Activated T-cell treated with anti-CD3 and anti-CD28 coated beads for 48 hours (primary cell): ENCODE measurements around the gene IGFBP5.

Experiments
- DNase-seq: peaks from one replicate; pipeline ENCODE4 v3.0.0-alpha.2; 2020; ENCODE audit warnings: low read depth

IGFBP5 gene

DNA sequence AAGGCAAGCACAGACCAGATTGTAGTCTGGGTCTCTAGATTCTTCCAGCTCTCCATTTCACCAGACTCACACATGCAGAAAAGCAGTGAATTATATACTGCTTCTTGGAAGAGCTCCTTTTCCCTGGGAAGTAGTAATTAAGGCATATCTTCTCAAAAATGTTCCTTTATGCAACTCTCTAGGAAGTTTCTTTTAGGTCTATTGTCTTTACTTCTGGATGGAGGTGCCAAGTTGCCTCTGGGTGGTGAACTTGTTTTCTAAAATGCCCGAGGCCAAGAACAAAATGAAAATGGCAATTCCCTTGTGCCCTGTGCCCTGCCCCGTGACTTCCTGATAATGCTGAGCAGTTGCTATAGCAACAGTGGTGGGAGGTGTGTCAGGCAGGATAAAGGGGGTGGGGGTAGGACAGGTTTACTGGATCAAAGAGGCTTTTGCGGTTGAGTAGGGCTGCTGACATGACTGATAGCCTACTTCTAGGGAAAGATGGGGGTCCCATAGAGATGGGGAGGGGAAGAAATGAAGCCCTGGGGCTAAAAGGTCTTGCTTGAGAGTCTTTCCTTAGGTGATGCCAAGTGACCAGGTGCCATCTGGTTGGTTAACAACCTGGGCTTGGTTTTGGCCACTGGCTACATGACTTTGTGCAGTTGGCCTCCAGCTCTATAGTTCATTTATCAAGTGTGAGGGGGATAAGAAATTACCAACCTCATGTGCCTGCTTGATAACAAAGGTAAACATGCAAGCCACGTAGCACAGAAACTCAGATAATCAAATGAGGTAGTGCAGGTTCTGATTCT lies 50.3 kb downstream of the IGFBP5 start:
- DNase-seq = no peak

DNA sequence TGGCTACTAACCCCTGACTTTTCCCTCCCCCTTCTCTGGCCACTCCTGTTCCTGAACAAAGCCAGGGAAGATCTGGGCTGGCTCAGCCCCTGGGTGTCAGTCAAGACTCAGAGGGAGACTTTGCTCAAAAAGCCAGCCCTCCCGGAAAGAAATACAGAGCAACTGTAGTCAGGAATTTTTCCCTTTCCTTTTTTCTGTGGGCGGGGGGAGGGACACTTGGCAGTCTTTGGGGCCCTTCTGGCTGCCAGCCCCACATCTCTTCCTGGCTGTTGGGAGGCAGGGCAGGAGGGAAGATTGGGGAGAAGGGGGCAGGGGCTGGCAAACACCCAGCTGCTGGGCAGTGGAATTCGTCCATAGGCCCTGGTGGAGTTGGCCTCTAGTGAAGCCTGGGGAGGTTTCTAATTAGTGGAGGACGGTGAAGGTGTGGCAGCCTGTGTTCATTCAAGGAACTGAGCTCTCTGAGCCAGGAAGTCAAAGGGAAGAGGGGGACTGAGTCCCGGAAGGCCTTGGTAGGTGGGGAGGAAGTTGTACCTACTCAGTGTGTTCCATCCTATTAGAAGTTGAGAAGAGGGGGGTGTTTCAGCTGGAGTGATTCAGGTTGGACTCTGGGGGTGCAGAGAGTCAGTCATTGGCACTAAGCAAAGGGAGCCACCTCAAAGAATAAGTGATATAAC lies 51.2 kb downstream of the IGFBP5 start:
- no peak for DNase-seq

DNA sequence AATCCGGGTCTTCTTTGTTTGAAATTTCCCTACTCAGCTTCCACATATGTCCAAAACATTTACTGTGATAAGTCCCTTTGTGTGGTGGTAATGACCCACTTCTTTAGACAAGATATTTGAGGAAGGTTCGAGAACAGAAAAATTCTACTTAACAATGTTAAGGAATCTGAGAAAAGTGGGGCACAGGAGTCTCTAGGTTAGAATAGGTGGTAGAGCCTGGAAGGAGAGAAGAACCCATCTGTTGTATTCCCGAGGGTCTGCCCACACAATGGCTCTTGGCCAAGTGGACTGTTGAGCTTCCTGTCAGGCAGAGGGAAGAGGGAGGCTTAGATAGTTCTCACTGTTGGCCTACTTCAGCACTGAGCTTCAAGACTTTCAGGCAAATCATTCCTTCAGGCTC lies 57.9 kb downstream of the IGFBP5 start:
- no peak for DNase-seq

DNA sequence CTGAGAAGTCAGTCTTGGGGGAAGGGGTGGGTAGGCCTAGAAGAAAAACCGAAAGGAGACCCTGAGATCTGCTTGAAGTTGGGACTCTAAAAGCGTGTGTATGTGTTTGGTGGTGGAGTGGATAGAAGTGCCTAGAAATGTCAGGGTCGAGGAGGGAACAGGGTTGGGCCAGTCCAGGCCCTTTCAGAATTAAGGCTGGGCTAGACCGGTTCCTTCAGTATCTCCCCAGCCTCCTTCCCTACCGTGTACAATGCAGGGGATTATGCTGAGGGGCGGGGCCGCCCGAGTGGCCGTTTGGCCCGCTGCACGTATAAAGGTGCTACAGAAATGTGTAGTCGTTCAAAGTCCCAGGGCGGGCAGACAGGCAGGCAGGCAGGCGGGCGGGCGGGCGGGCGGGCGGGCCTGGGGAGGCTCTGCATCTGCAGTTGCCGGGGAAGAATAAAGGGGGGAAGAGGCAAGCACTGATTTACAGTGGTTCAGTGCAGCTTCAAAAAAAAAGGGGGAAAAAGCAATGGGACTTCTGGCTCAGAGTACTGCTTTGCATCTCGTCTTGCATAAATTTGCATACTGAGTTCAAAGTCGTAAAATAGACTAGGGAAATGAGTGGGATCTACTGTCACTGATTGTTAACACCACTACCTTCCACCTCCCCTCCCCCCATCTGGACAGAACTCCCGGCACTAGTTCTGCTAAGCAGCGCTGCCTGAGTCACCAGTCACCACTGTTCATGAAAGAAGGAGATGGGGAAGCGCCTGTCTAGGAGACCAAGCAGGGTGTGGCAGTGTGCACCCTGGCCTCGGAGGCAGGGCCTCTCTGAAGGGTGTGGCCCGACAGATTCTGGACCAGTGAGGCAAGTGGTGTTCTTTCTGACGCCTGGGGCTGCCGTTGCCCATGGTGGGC lies 58.5 kb downstream of the IGFBP5 start:
- DNase-seq = no peak

- no peak for DNase-seq
Measured at GRCh38 chr2:216635701-216636550, 59.4 kb downstream of the IGFBP5 start.

GRCh38 chr2:216635171-216635570 lies 60.2 kb downstream of the IGFBP5 start:
- DNase-seq = no peak

DNA sequence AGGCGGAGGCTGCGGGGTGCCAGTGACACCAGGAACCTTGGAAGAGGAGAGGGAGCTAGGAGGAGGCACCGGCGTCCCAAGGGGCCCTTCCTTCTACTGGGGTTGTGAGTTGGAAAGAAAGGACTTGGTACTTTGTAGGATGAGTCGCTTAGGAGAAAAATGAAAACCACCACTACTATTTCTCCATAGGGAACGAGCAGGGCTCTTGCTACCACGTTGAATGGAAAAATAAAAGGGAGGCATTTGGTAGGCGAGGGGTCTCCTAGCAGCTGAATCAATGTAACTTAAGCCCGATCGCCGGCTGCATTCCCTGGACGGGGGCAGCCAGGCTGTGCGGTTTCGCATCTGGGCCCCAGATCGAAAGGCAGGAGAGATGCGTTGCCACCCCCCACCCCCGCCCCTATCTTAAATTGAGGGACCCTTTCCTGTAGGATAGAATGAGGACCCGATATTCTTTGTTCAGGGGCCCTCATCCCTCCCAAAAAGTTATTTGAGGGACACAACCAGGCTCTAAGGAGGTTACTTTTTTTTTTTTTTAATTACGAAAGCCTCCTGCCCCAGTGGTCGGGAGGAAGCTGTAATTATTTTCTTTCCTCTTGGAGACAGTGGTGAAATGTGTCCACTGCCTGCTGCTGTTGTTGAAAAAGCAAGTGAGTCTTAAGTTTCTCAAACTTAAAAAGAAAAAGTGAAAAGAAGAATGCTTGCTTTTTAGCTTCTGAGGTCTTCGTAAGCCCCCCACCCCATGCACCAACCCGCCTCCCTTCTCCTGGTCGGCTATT lies 60.8 kb downstream of the IGFBP5 start:
- DNase-seq = no peak

DNA sequence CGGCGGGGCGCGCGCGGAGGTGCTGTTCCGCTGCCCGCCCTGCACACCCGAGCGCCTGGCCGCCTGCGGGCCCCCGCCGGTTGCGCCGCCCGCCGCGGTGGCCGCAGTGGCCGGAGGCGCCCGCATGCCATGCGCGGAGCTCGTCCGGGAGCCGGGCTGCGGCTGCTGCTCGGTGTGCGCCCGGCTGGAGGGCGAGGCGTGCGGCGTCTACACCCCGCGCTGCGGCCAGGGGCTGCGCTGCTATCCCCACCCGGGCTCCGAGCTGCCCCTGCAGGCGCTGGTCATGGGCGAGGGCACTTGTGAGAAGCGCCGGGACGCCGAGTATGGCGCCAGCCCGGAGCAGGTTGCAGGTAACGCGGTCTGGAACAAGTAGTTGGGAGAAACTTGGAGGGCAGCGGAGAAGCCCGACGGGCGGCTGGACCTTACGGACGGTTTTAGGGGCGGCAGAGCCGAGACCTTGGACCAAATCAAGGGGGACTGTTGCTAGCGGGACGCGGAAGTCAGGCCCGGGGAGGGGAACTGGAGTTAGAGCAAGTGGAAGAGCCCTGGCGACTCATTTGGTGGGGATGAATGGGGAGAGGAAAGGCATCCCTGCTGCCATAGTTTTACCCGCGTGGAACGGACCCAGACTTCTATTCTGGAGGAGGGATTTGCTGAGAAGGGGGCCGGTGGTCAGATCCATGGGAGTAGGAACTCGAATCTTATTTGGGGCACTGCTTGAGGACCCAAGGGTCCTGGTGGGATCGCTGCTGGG lies 61.6 kb downstream of the IGFBP5 start:
- DNase-seq = peak; percentile 8

DNA sequence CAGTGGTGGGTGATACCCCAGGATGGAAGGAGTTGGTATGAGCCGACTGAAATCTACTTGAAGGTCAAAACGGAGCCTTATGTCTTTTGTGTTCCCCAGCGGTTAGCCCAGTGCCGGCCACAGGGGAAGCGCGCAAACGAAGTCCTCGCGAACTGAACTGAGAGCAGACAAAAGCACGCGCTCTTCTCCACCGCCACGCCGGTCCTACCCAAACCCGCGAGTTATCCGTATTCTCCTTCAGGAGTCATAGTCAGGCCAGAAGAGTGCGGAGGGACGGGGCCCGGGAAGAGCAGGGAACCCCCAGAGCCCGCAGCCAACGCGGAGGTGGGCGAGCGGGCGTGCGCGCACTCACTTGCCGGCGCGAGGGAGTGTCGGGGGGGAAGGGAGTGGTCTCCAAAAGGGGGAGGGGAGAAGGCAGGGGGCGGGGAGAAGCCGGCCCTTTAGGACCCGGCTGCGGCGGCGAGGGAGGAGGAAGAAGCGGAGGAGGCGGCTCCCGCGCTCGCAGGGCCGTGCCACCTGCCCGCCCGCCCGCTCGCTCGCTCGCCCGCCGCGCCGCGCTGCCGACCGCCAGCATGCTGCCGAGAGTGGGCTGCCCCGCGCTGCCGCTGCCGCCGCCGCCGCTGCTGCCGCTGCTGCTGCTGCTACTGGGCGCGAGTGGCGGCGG lies 62.3 kb downstream of the IGFBP5 start, which contains the start of gene IGFBP2:
Gene IGFBP2 (plus strand): TSS at position 469 of the 664 bp plus-strand sequence. CDS start 104 bp downstream, at position 573.
- DNase-seq = peak; percentile 36

DNA sequence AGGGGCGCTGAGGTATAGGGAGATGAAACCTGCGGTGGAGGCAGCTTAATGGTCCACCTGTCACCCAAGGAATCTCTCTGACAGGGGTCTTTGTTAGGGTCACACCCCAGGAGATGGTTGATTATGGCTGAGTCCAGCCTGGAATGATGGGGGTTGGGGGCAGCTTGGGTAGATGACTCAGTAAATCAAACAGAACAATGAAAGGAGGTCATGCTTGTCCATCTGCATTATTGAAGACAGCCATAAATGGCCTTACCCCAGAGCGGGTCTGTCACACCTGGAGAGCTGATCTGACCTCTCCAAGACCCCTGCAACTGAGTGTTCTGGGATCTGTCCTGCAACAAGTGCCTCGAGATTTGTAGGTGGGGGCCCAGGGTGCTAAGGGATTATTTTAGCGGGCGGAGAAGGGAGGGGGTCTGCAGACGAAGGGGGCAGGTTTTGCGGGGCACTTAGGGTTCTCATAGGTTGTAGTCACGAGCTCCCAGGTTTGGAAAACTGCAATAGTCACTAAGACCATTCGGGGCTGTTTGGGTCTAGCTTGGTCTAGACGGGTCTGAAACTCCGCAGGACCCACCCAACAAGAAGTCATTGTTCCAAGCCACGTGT lies 62.9 kb downstream of the IGFBP5 start:
- DNase-seq = no peak

DNA sequence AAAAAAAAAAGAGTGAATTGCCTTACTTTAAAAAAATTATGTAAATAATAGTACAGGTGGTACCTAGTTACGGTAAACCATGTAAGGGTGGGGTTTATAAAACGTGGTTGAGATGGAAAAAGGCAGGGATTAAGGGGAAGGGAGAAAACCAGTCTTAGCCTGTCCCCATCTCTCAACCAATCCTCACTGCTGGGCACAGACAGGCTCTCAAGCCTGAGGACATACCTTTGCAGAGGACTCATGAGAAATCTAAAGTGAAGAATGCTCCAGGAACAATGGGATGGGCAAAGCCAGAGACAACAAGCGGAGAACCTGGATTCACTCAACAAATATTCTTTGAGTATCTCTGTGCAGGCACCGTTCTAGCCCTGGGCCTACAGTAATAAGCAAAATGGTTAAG lies 65.6 kb downstream of the IGFBP5 start:
- DNase-seq = no peak

- DNase-seq = no peak
Measured at GRCh38 chr2:216626875-216627245, 68.5 kb downstream of the IGFBP5 start.

- DNase-seq = no peak
Measured at GRCh38 chr2:216626168-216626874, 69.0 kb downstream of the IGFBP5 start.

DNA sequence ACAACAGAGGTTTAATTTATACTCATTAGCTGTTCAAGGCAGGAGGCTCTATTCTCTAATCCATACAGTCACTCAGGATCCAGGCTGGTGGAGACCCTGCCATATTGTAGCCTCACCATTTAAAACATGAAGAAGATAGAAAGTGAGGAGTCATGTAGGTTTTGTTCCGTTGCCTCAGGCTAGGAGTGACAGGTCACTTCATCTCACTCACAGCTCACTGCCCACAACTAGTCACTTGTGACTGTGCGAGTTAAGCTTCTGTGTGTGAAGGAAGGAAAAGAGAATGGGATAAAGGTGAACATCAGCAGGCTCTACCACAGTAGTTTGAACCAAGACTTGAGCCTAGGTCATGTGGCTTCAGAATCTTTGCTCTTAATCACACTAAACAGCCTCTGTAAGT lies 71.1 kb downstream of the IGFBP5 start:
- no peak for DNase-seq

DNA sequence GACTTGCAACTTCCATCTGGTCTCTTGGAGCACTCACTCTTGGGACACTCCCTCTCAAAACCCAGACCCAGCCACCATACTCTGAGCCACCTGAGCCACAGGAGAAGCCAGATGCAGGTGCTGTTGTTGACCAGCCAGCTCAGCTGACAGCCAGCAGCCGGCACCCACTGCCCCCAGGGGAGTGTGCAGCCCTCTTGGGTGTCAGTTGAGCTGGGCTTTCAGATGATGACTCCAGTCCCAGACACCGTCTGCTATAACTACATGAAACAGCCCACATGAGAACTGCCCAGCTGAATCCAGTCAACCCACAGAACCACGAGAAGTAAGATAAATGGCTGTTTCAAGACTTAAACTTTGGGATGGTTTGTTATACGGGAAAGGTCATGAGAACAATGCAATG lies 72.8 kb downstream of the IGFBP5 start:
- no peak for DNase-seq
